Measurements from ENCODE around the gene DPP9.

The DPP9 gene

DNA sequence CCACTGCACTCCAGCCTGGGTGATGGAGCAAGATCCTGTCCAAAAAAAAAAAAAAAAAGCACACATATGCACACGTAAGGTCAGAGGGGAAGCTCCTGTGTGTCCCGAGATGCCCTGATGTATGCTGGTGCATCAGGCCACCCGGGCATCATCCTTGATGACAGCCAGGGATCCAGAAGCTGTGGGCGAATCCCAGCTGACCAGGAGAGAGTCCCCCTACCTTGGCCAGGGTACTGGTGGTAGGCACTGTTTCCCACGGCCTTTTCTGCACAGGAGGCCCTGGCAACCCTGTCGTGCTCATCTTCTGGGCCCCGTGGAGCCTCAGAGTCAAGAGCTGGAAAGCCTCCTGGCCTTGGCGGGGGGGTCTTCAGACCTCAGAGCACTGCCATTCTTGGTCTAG, 67.5 kb downstream of the DPP9 start:
- no peak for DNase-seq (ENCODE audit: low read depth)

GRCh38 chr19:4654437-4655361, 68.9 kb downstream of the DPP9 start:
- no peak for DNase-seq (ENCODE audit: low read depth)

DNA sequence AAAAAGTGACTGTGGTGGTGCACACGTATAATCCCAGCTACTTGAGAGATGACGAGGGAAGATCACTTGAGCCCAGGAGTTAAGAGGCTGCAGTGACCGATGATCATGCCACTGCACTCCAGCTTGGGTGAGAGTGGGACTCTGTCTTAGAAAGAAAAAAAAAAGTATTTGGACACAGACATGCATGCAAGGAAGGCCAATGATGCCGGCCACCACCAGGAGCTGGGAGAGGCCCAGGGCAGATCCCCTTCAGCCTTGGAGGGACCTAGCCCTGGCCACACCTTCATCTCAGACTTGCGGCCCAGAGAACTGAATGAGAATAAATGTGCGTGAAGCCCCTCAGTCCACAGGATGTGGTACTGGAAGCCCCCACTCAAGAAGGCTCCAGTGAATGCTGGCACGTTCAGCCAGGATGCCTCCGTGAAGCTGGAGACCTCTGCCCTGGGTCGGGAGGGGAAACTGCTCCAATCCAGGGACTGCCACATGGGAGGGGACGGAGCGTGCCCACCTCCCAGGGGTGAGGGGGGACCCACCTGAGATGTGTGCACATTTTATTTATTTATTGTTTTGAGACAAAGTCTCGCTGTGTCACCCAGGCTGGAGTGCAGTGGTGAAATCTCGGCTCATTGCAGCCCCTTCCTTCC, 69.7 kb downstream of the DPP9 start:
- no peak for DNase-seq (ENCODE audit: low read depth)

DNA sequence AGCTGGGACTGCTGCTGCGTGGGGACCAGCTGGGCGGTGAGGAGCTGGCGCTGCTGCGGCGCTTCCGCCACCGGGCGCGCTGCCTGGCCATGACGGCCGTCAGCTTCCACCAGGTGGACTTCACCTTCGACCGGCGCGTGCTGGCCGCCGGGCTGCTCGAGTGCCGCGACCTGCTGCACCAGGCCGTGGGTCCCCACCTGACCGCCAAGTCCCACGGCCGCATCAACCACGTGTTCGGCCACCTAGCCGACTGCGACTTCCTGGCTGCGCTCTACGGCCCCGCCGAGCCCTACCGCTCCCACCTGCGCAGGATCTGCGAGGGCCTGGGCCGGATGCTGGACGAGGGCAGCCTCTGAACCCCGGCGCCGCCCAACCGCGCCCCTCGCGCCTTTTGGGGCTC, 71.6 kb downstream of the DPP9 start:
- no peak for DNase-seq (ENCODE audit: low read depth)

GRCh38 chr19:4650159-4650558, 73.5 kb downstream of the DPP9 start:
- DNase-seq (ENCODE audit: low read depth), result no peak

DNA sequence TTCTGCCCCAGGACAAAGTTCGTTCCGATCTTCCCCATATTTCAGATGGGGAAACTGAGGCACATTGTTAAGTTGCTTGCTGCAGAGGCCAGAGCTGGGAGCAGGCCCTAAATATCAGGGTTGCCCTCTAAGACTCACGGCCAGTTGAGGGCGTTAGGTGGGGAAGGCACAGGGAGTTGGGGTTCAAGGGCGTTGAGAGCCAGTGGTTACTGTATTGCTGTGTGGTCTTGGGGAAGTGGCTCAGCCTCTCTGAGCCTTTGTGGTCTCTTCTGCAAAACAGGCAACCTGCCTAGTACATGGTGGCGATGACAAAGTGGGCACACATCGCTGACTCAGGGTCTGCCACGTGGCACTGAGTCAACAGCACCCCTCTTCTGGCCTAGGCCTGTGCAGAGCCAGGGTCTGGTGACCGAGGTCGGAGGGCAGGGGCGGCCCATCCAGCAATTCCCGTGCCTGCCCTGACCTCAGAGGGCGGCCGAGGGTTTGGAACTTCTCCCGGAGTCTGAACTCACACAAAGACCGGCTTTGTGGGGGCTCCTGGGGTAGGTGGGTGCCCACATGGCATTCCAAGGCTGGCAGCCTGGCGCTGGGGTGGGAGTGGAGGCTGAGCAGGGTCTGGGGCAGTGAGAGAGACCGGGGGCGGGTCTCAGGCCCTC, 74.1 kb downstream of the DPP9 start:
- DNase-seq (ENCODE audit: low read depth), result no peak

DNA sequence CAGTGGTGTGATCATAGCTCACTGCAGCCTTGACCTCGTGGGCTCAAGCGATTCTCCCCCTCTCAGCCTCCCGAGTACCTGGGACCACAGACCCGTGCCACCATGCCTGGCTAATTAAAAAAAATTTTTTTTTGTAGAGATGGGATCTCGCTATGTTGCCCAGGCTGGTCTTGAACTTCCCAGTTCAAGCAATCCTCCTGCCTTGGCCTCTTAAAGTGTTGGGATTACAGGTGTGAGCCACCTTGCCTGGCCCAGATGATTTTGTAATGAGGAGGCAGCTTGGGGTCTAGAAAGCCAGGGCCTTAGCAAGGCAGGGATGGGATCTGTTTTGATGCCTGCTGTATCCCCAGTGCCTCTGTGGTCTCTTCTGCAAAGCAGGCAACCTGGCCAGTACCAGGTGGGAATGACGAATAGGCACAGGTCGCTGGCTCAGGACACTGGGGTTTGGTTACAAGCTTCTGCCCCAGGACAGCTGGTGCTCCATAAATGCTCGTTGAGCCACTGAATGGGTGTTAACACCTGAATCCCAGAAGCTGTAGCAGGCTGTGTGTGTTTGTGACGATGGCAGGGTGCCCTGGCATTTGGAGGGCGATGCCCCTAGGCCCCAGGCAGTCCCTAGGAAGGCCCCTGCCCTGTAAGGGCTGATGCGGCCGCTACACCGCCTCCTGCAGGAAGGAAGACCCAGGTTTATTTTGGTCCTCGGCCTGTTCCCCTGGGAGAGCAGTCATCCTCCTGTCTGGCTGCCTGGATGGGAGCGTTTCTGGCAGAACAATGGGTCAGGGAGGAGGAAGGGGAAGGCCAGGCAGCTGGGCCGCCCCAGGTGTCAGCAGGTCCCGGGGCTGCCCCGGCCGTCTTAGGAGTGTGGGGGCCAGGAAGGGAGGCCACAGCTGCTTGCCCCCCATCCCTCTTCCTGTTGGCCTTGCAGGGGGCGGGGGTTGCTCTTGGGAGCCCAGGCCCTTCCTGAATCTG, 75.7 kb downstream of the DPP9 start:
- DNase-seq (ENCODE audit: low read depth), result no peak

DNA sequence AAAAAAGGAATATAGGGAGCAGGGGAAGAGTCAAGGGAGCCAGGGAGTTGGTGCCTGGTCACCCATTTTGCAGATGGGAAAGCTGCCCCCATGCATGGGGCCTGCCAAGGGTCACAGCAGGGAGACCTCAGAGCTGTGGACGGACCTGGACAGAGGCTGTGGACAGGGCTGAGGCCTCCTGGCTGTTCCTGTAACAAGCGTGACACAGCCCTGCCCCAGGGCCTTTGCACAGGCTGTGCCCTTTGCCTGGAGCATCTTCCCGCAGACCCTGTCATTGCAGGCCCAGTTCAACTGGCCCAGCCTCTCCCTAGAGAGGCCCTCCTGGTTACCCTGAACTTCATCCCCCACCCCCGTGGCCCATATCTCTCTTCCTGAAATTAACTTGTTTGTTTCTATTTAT, 77.9 kb downstream of the DPP9 start:
- DNase-seq (ENCODE audit: low read depth), result no peak

GRCh38 chr19:4642625-4643024, 81.0 kb downstream of the DPP9 start:
- no peak for DNase-seq (ENCODE audit: low read depth)

GRCh38 chr19:4641132-4641531, 82.5 kb downstream of the DPP9 start:
- no peak for DNase-seq (ENCODE audit: low read depth)

GRCh38 chr19:4640247-4641000, 83.2 kb downstream of the DPP9 start:
- DNase-seq (ENCODE audit: low read depth), result no peak

GRCh38 chr19:4639531-4640246, 84.0 kb downstream of the DPP9 start:
- DNase-seq (ENCODE audit: low read depth), result no peak

DNA sequence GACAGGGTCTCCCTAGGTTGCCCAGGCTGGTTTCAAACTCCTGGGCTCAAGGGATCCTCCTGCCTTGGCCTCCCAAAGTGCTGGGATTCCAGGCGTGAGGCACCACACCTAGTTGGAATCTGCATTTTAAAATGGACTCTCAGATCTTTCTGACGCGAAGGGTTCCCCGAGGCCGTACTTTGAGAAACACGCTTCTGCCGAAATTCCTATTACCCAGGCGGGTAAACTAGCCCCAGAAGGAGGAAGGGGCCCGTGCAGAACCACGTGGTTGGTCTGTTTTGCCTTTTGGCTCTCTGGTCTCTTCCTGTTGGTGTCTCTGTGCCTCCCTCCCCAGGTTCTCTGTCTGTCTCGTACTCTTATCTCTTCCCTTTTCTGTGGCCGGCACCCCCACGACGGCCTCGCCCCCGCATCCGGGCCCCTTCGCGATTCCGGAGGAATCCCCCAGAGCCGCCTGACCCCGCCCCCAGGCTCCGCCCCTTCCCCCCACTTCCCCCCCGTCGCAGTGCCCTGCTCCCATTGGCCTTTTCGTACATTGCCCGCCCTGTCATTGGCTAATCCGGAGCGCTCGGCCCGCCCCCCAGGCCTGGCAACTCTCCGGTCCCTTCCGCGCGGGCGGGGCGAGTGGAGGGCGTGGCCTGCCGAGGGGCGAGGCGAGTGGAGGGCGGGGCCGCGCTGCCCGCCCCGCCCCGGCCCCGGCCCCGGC, 84.7 kb downstream of the DPP9 start, which contains the start of gene TNFAIP8L1:
Gene TNFAIP8L1 (plus strand): TSS at position 689 of the 703 bp plus-strand sequence. CDS start 12,354 bp downstream, outside the sequence.
- DNase-seq (ENCODE audit: low read depth), result peak; percentile 92

DNA sequence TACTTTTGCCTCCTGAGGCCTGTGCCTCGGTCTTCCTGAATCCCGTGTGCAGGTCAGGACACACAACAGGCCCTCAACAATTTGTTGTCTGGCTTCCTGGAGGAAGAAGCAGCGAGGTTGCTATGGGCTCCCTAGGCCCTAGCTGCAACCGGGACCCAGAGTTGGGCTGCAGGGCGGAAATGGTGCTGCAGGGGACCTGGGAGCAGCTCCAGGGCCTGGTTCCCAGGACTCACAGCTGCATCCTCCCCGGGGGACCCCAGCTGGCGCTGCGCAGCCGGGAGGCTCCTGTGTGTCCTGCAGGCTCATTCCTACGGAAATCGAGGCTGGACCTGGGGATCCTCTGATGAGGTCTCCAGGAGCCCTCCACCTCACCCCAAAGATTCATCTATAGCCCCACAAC, 85.3 kb downstream of the DPP9 start:
- DNase-seq (ENCODE audit: low read depth), result no peak

- DNase-seq (ENCODE audit: low read depth), result no peak
Observed at GRCh38 chr19:4636761-4637160, 86.9 kb downstream of the DPP9 start.

- peak; percentile 42 for DNase-seq (ENCODE audit: low read depth)
Observed at GRCh38 chr19:4636151-4636717, 87.4 kb downstream of the DPP9 start.

- no peak for DNase-seq (ENCODE audit: low read depth)
Observed at GRCh38 chr19:4635754-4636116, 87.9 kb downstream of the DPP9 start.

- peak; percentile 32 for DNase-seq (ENCODE audit: low read depth)
Observed at GRCh38 chr19:4633140-4633967, 90.3 kb downstream of the DPP9 start.
